Peyer's patch (tissue), 4 donors: Measurements from ENCODE around the gene AMPD3. TPM values are rescaled to one million over a fixed set of nuclear protein-coding genes. Genes with fewer than 3 reads are reported as not detected.
A peak's percentile ranks its signal among the peaks of the same experiment; 100 is the strongest.

ENCODE experiments used
- DNase-seq, 3 donors: peaks; one replicate each; pipeline ENCODE4 v3.0.0-alpha.2; 2017 to 2019
- H3K27ac ChIP-seq, 4 donors: fragments of 200-600 bp; sonication (generic); one replicate each; pipeline ENCODE4 v1.5.1; 2016 to 2019
- H3K27me3 ChIP-seq, 2 donors: fragments of 200-600 bp; sonication (generic); one replicate each; pipeline ENCODE4 v1.5.1; 2019
- H3K36me3 ChIP-seq, 3 donors: fragments of 200-600 bp; sonication (generic); one replicate each; pipeline ENCODE4 v1.5.1; 2016 to 2019
- H3K4me1 ChIP-seq, 4 donors: fragments of 200-600 bp; sonication (generic); one replicate each; pipeline ENCODE4 v1.5.1; 2016 to 2019
- H3K4me3 ChIP-seq, 4 donors: fragments of 200-600 bp; sonication (generic); 1 replicate in 3 of 4; 2 replicates in 1 of 4; pipeline ENCODE4 v1.5.1; 2016 to 2019; ENCODE audit warnings: mild to moderate bottlenecking in 1 of 4
- H3K9me3 ChIP-seq, 4 donors: fragments of 200-600 bp; sonication (generic); one replicate each; pipeline ENCODE4 v1.5.1; 2016 to 2019; ENCODE audit warnings: mild to moderate bottlenecking in 1 of 4
- CTCF ChIP-seq, 6 experiments: fragments of 450-650 bp in 4 of 6; fragments of 200-600 bp in 2 of 6; sonication (generic) in 1 of 6; IDR thresholded peaks; one replicate each; pipeline ENCODE4 v1.5.1; 2017 to 2019; ENCODE audit warnings: antibody characterized with exemption in 6 of 6, mild to moderate bottlenecking in 3 of 6, moderate library complexity in 1 of 6
- POLR2A ChIP-seq, 2 donors: fragments of 450-650 bp; IDR thresholded peaks; one replicate each; pipeline ENCODE4 v1.5.1; 2017; ENCODE audit warnings: antibody characterized with exemption in 2 of 2, mild to moderate bottlenecking in 2 of 2, moderate library complexity in 2 of 2
- total RNA-seq, 4 donors: library from RNA; depleted of rRNA; stranded (reverse); fragments of >200 nt; gene quantifications; one replicate each; pipeline ENCODE4 v1.1.0, GENCODE V29; 2016

Gene AMPD3
- total RNA-seq, 4 donors from 2014 or later = 12.4 to 28.9 (median 17.6) TPM

- no peak for TF ChIP-seq POLR2A (IDR thresholded peaks at IDR 0.05)
- TF ChIP-seq CTCF (IDR thresholded peaks at IDR 0.05) = no peak
- Histone ChIP-seq H3K4me3 (no peak overlapping the region), H3K36me3 (no peaks in the 10 kb centered on the region), H3K27me3 (no peaks in the 10 kb centered on the region), H3K9me3 (no peaks in the 10 kb centered on the region), H3K27ac (no peak overlapping the region), H3K4me1 (peaks cover 0 to 7% (median 0%) of the 10 kb centered on the region in 4 donors)
- no peak for DNase-seq
These were observed 87.7 kb downstream of the AMPD3 start for GRCh38 chr11:10542776-10543175.

GRCh38 chr11:10543782-10544181 lies 88.7 kb downstream of the AMPD3 start:
- Histone ChIP-seq H3K36me3 (no peaks in the 10 kb centered on the region), H3K4me3 (no peak overlapping the region), H3K4me1 (peaks cover 0 to 7% (median 0%) of the 10 kb centered on the region in 4 donors), H3K27me3 (no peaks in the 10 kb centered on the region), H3K9me3 (no peaks in the 10 kb centered on the region), H3K27ac (no peak overlapping the region)
- TF ChIP-seq POLR2A (IDR thresholded peaks at IDR 0.05) (no peak), CTCF (IDR thresholded peaks at IDR 0.05) (no peak)
- DNase-seq = no peak

DNA sequence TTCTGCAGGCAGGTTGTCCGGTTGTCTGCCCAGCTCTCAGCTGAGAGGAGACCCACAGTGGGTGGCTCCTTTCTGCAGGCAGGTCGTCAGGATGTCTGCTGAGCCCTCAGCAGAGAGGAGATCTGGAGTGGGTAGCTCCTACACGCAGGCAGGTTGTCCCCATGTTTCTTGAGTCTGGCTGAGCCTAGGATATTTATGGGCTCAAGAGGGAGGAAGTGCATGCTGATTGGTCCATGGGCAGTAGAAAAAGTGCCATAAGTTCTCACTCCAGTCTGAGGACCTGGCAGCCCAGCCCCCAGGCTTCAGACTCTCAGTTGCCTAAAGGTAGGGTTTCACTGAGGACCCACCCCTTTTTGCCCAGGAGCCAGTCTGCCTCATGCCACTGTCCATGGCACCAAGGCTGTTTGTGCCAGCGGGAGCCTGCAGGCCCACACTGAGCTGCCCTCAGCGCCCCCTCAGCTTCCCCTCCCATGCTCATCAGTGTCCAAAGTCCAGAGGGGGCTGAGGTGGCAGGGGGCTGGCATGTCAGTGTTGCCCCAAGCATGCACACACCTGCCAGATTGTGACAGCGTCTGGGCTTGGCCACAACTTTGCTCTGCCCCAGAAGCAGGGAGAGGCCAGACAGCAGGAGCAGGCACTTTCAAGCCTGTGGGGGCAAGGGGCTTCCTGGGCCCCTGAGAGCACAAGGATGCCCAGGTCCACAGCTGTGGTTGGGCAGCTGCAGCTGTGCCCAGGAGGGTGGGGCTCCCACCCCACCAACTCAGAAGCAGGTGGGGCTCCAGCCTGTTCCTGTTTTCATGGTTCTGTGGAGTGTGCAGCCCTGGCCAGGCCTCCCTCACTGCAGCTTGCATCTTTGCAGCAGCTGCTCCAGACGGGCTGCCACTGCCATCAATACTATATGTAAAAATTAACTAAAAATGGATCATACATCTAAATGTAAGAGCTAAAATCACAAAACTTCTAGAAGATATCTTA lies 89.7 kb downstream of the AMPD3 start:
- peak overlapping the region in 2 of 4 donors; percentile 23 to 71 for H3K27ac ChIP-seq
- TF ChIP-seq POLR2A (IDR thresholded peaks at IDR 0.05) (no peak), CTCF (IDR thresholded peaks at IDR 0.05) (no peak)
- H3K4me1 ChIP-seq = peaks cover 0 to 5% (median 0%) of the 10 kb centered on the region in 4 donors
- no peaks in the 10 kb centered on the region for H3K27me3 ChIP-seq
- no peak overlapping the region for H3K4me3 ChIP-seq
- no peaks in the 10 kb centered on the region for H3K36me3 ChIP-seq
- peak in 2 of 3 donors; percentile 76 to 81 for DNase-seq
- H3K9me3 ChIP-seq = no peaks in the 10 kb centered on the region

DNA sequence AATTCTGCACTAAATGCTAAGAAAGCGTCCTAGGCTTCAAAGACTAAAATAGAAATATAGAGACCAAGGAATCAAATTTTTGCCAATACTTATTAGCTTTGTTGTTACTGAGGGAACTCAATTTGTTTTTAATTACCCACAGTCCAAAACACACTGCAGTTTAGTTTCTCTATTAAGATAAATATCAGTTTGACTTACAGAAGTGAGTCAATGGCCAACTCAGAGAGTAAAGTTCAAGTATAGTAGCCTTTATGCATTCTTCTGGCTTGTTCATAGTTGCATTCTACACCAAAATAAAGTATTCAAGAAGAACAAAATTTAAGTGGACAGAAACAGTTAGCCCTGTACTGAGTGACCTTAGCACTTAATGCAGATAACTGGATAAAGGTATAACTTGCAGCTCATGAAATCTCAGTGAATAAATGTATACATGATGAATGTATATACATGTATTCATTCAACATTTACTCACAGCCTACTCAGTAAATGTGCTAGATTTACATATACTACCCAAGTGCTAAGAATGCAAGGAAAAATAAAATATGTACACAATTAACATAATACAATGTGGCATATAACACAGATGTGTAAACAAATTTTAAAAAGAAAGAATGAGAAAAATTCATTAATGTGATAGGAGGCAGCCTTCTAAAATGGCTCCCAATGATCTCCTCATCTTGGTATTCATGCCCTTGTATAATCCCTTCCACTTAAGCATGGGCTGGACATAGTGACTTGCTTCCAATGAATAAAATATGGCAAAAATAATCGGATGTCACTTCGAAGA lies 95.6 kb downstream of the AMPD3 start:
- no peak for DNase-seq
- no peak for TF ChIP-seq CTCF (IDR thresholded peaks at IDR 0.05)
- Histone ChIP-seq H3K9me3 (peaks cover 0 to 5% (median 0%) of the 10 kb centered on the region in 4 donors), H3K4me3 (no peak overlapping the region), H3K27me3 (no peaks in the 10 kb centered on the region), H3K36me3 (no peaks in the 10 kb centered on the region), H3K4me1 (no peaks in the 10 kb centered on the region), H3K27ac (no peak overlapping the region)

- no peaks in the 10 kb centered on the region for H3K4me1 ChIP-seq
- no peak overlapping the region for H3K27ac ChIP-seq
- peaks cover 0 to 5% (median 0%) of the 10 kb centered on the region in 4 donors for H3K9me3 ChIP-seq
- TF ChIP-seq CTCF (IDR thresholded peaks at IDR 0.05) (no peak), POLR2A (IDR thresholded peaks at IDR 0.05) (no peak)
- H3K36me3 ChIP-seq = no peaks in the 10 kb centered on the region
- no peak for DNase-seq
- H3K4me3 ChIP-seq = no peak overlapping the region
- no peaks in the 10 kb centered on the region for H3K27me3 ChIP-seq
These were observed 96.2 kb downstream of the AMPD3 start for GRCh38 chr11:10551290-10551592.
